HG03095 (cell line): Measurements from ENCODE around the gene CCDC6.

Experiments
- ATAC-seq: cut with Tn5 transposase; IDR thresholded peaks from one replicate; pipeline ENCODE4 v1.9.1; 2021; ENCODE audit warnings: moderate library complexity; ENCODE audit not compliant: unreplicated experiment

The CCDC6 gene

DNA sequence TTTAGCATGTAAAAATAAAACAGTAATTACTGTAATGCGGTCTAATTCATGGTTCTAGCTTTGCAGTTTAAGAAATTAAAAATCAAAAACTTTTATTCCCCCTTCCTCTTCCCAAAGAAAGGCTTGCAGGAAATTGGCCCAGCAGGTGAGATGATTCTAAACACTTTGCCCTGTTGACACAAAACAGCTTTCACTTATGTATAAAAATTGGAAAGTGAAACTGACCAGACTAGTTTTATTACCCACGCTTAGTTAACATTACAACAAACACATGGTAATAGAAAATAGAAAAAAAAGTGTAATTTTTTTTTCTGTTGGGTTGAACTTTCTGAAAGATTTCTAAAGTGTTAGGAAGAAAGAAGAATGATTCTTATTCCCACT, 1.2 kb upstream of the CCDC6 start:
- ATAC-seq = no peak

DNA sequence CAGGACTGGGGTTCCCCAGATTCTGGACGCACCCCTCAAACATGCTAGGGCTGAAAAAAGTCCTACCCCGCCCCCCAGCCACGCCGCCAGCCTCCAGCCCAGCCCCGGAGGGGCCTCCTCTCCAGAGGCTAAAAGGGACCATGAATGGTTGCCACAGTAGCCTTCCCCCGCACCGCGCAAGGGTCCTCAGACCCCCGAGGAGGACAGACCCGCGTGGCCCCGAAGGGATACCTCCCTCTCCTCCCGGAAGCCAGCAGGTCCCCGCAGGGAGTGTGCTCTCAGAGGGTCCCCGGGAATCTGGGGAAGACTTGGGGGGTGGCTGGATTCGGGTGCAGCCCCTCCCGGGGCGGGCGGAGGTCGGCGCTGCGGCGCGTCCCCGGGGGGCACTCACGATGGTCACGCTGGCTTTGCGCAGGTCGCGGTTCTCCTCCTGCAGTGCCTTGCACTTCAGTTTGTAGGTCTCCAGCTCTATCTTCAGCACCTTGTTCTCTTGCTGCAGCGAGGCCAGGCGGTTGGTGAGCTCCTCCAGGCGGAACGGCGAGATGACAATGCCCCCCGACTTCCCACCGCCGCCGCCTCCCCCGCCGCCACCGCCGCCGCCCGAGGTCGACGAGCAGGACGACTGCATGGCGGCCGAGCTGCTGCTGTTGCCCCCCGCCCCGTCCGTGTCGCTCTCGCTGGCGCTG, 482 bp downstream of the CCDC6 start:
- no peak for ATAC-seq

- peak; percentile 43 for ATAC-seq
Observed at GRCh38 chr10:59905066-59905730, 1.2 kb downstream of the CCDC6 start.

- no peak for ATAC-seq
Observed at GRCh38 chr10:59904426-59905065, 1.8 kb downstream of the CCDC6 start.

- ATAC-seq = no peak
Observed at GRCh38 chr10:59903871-59904270, 2.5 kb downstream of the CCDC6 start.

DNA sequence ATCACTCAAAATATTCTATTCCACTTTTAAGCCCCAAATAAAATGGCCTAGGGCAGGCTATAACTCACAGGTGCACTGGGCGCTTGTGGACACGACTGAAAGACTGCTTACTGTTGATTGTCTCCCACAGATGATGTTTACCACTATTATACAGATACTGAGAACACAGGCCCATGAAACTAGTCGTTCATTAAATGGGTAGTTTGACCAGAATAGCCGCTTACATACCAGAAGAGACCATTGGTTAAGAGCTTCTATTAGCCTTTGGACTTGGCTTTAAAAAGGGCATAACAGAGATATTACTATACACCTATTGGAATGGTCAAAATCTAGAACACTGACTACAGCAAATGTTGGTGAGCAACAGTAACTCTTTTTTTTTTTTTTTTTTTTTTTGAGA, 4.3 kb downstream of the CCDC6 start:
- no peak for ATAC-seq

DNA sequence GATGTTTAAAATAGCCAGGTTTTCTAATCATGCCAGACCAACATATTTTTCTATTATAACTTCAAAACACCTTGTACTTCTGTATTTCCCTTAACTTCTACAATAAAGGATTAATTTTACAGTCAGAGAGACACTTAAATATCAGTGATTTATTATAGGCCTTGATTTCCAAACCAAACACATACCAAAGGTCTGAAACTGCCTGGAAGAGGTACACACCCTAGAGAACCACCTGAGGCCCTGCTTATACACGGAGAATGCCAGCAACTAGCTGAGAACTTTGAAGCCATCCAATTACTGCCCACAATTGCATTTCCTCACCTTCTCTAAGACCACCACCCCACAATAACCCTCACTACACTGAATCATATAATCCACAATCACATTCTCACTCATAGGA, 4.9 kb downstream of the CCDC6 start:
- ATAC-seq = no peak

GRCh38 chr10:59900048-59900727, 6.2 kb downstream of the CCDC6 start:
- ATAC-seq = no peak

- ATAC-seq = no peak
Observed at GRCh38 chr10:59898125-59898835, 8.1 kb downstream of the CCDC6 start.

GRCh38 chr10:59896191-59896590, 10.2 kb downstream of the CCDC6 start:
- no peak for ATAC-seq

DNA sequence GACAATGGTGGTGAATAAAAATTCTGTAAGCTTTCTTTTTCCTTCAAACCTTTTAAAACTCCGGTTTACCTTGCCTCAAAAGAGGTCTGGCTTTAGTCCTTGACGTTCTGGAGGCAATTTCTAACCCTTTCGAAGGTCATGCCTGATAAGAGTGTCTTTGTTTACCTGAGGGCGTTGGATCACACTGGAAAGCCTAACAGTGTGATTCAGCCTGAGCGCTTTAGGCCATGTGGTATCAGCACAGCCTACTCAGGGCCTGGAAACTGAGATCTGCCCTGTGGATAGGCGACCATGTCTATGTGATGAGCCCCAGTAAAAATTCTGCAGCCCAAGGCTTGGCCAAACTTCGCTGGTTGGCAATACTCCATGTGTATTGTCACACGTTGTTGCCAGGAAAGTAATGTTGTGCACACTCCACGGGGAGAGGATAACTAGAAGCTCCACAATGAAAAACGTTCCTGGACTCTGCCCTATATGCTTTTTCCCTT, 10.7 kb downstream of the CCDC6 start:
- ATAC-seq = no peak

DNA sequence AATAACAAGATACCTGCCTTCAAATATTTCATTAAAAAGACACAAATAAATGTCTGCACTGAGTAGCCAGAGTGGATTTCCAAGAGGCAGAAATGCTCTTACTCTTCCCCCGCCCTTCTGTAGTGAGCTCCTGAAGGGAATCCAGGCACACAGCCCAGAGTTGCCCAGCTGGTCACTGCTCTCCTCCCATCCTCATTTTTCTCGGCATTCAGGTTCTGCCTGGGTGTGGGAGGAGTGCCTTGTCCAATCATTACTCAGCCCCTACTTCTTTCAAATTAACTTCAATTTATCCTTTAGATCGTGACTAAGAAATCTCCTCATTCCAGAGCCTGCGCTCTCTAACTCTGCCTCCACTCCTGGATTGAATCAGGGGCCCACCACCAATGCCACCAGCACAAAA, 12.2 kb downstream of the CCDC6 start:
- no peak for ATAC-seq

- ATAC-seq = no peak
Observed at GRCh38 chr10:59892697-59893096, 13.7 kb downstream of the CCDC6 start.

DNA sequence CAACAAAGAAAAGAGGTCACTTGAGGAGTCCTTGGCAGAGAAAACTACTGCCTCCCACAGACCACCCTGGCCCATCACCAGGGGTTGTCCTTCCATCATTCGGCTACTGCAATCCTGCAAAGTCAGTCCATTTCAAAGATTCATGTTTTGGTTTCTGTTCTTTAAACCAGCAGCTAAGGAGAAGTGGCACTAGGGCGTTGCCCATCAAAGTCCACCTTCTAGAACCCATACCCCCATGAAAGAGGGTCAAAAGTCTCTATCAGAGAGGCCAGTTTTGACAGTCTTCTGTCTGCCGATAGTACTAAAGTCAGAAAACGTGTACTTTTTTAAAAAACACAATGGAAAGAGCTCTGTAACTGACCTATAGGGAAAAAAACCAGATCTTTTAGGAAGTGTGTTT, 14.4 kb downstream of the CCDC6 start:
- no peak for ATAC-seq

DNA sequence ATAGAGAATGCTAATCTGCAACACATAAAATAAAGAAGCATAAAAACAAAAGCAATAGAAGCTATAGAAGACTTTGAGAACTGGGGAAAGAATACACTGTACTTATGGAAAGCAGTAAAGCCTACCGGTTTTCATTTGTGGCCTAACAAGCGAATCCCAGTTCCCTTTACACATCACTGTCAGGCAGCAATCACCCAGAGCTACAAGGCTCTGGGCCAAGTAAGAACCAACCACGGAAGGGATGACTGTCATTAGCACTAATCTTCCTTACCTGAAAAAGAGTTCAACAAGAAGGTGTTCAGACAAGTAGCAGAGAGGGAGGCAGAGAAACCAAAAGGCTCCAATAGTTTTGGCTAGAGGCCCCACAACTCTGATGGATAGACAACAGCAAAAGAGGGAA, 15.0 kb downstream of the CCDC6 start:
- peak; percentile 55 for ATAC-seq

GRCh38 chr10:59888781-59889435, 17.4 kb downstream of the CCDC6 start:
- no peak for ATAC-seq

DNA sequence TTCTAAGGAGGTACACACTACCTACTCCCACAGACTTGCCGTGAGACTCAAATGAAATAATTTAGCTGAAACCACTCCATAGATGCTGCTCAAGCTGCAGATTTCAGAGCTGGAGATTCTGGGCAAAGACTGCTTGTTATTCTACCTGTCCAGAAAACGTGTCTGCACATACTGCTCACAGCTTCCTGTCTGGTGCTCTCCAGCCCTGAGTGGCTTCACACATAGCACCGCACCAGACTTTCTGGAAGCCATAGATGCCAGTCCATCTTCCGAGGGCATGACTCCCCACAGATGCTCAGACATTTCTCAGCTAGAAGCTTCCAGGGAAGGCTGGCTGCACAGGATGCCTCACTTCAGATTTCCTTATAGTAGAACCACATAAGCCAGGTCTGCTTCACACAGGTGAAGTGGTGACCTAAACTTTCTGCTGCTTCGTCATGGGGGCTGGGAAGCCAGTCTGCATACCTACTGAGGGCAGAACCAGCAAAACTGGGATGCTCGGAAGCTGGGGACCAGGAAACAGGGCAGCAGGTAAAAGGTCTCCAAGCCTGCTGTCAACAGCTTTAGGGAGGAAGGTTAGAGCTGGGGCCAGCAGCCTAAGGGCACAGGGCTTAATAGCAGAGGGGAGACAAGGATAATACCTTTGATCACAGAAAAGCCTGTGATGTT, 18.2 kb downstream of the CCDC6 start:
- ATAC-seq = no peak

GRCh38 chr10:59887006-59887405, 19.4 kb downstream of the CCDC6 start:
- no peak for ATAC-seq

DNA sequence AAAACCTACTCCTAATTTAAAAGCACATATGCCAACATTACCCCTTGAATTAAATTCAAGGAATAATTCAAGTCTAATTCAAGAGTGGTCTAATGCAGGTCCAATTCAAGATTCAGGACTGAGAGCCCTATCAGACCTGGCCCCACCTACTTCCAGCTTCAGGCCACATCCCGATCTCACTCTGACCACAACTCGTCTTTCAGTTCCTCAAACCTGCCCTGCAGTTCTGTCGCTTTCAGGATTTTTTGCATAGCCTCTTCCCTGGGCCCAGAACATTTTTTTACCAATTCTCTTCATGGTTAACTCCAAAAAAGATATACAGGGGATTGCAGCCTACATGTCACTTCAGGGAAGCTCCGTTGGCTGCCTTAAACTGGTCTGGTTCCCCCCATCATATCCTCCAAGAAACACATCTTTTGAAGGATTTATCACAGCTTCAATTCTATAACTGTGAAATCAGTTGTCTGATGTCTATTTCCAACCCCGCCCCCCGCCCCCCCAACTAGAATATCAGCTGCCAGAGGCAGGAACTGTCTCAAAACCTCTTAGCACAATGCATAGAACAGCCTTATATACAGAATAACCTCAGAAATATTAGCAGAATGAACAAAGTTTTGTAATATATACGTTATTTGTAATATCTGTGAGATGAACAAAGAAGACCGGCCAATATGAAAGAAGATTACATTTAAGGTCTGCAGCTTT, 20.8 kb downstream of the CCDC6 start:
- ATAC-seq = peak; percentile 81
